Stromal cell of bone marrow (primary cell): ENCODE data around the gene ELMO1.
"Not testable (repeated sequence)": the region's sequence is repeated elsewhere in the genome, so short reads cannot be mapped to it uniquely, and the experiment has no call there.

Experiments
- DNase-seq: peaks from one replicate; pipeline ENCODE4 v3.0.0-alpha.2; 2012; ENCODE audit warnings: low read depth

ELMO1 gene

DNA sequence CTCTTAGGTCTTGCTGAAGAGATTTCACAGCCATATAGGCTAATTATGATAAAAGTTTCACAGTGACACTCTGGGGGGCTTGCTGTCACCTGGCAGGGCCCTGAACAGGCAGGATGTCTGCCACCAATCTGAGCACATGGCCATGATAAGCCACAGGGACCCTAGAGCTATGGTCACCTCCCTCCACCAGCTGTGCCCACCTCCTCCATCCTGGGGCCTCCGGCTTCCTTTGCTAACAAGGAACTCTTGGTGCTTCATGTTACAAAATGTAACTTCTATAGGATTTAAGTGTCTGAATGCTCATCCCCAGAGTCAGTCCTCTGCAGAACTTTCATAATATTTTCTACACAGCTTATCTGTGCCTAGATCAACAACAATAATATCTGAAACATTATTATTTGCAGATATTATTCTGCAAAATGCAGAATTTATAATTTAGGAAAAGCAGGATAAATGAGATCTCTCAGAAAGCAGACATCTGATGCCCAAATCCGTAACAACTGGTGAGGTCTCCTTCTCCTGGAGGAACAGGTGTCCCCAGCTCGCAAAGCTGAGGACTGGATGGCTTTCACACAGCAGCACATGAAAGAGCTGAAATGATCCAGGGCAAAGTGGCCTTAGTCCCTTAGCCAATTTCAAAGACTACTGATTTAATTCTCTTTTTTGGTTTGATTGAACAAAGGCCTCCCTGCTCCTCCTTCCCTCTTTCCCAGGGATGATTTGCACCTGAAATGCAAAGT lies 437.3 kb downstream of the ELMO1 start:
- no peak for DNase-seq

- DNase-seq = no peak
Measured at GRCh38 chr7:37009125-37009675, 439.5 kb downstream of the ELMO1 start.

DNA sequence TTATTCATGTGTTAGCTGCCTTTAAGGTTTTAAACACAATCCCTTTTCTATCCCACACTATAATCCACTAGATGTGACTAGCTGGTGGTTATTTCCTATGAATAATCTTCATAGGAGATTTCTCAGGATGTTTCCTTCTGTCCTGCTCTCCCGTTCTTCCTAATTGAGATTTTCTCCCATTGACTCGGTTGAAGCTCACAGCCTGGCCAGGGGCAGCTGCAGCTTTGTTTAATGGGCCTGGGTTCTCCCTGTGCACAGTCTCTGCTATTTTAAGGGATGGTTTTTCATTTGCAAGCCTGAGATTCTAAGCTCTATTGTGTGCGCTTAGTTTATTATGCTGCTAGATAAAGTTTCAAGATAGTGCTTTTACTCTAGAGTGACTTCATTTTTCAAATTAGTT lies 441.0 kb downstream of the ELMO1 start:
- DNase-seq = no peak

GRCh38 chr7:37007268-37007667 lies 441.4 kb downstream of the ELMO1 start:
- DNase-seq = no peak

DNA sequence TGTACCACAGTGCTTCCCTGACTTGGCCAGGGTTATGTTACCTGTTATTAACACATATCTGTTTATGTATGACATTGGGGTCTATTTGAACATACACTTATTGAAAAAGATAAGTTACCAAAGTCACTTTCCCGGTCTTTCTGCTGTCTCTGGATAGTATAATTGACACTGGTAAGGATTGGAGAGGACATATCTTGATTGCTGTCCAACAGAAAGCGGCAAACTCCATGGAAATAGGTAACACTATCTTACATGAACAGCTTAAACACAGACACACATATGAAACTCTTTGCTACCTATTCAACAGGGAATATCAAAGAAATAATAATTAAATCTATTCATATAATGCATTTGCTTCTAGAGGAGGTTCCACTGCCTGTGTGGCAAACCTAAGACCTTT lies 441.9 kb downstream of the ELMO1 start:
- DNase-seq = no peak

- DNase-seq = no peak
Measured at GRCh38 chr7:37000511-37000910, 448.2 kb downstream of the ELMO1 start.

DNA sequence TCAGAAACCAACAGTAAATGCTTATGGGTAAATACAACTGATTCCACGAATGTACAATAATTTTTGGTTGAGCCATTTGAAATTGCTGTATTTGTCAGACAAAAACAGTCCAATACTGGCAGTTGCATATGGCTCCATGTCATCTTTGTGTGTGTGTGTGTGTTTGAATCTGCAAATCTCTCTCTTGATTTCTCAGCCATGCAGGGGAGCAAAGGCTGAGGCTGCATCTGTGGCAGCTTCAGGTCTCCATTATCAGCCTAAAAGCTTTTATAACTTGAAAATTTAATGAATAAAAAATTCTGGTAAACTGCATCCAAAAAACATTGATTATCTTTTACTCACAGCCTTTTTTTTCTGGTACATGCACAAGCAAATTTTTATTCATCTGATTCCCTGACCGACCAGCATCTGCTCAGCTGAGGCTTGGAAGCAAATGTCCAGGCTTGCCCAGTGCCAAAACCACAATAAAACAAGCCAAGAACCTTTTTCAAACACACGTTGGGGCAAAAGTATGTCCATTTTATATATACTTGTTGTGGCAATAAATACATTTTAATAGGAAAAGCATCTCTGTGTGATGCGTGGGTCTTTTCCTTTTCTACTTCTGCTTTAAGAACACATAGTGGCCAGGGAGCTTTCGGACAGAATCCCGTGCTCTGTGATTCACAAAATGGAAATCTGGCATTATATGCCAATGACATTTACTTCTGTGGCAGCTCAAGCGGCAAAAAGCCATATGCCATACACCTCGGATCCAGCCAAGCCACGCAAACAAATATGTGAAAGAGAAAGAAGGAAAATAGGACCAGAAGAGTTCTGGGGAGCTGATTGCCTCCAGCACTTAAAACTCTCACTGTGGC lies 448.8 kb downstream of the ELMO1 start:
- DNase-seq = peak; percentile 9

DNA sequence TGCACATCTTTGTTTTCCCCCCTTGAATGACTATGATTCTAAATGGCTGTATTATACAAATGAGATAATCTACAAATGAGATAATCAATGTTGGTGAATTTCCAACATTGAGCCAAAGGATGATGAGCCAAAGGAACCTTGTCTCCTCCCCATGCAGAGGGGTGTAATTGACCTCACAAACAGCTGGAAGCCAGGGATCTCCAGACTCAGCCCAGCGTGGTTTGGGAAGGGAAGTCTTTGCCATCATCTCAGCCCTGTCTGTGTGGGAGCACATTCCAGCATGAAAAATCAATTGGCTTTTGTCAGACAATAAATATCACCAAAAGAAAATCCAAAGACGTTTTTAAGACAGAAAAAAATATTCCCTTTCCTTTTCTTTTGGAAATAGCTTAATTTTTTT lies 452.9 kb downstream of the ELMO1 start:
- no peak for DNase-seq

DNA sequence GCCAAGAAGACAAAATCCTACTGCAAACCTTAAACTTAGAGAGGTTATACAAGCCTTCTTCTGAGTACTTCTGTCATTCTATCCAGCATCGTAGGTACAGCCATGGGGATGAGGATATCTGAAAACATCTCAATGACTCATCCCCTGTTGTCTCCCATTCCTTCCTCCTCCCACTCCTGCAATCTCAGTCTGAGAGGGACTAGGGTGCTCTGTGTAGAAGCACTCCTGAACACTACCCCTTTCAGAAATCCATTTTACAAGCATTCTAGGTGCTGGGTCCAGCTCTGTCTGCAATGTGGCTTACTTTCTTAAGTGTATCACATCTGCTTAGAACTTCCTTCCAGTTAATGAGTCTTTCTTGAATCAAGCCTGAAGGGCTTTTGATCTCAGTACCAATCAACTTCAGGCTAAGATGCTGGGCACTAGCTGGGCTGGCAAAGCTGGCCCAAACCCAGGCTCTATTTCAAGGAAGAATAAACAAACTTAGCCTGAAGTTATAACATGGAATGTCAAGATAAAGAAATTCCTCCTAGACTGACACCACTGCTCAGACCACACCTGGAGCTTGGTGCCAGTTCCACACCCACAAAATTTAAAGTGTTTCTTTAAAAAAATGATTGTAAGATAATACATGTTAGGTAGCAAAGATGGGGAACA lies 454.1 kb downstream of the ELMO1 start:
- no peak for DNase-seq

DNA sequence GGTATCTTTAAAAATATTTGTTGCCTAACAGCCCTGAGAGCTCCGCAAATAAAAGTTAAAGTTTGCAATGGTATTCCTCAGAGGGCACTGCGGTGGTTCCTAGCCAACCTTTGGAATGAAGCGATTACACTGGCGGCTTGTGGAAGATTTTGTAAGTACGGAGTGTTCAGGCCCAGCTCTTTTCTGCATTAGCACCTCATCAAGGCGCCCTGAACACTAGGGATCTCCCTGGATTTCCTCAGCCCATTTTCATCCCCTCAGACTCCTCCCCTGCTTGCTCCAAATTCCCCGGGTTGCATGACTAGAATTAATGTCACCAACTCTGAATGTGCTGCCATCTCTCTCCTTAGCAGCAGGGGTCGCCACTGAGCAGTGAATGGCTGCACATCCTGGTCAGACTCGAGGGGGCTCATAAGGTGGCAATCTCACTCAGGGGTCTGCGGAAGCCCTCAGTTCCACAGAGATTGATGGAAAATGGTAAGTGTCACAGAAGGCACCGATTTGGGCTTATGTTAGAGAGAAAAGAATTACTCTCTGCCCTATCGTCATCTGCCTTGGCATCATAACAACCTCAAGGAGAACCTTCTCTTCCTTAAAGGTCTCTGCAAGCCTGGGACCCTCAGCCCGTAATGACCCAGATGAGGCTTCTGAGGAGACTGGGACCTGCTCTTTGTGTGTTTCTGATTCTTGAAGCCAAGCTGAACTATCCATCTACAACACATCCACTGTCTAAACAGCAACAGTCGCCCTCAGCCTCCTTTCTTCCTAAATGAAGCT lies 461.5 kb downstream of the ELMO1 start:
- peak; percentile 28 for DNase-seq

- DNase-seq = no peak
Measured at GRCh38 chr7:36986511-36986933, 462.1 kb downstream of the ELMO1 start.

DNA sequence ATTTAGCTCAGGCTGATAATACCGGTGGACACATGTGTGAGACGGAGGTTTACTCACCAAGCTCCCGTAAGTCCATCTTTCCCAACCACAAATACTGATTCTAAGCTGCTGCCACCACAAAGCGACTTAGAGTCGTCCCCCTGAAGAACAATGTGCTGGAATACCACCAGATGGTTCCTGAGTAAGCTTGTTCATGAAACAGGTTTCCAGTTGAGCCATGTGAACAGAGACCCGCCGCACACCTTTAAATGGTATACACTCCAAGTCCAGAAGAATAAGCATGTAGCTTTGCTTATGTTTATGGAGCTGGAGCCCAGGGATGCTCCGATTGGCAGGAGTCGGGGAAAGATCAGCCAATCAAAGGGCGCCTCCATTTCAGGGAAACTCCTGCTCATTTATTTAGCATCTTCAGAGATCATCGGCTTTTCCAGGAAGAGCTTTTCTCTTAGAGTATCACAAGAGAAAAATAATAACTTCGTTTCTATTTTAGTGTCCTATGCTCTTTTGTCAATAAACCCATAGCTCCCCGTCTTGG lies 462.7 kb downstream of the ELMO1 start:
- DNase-seq = no peak

DNA sequence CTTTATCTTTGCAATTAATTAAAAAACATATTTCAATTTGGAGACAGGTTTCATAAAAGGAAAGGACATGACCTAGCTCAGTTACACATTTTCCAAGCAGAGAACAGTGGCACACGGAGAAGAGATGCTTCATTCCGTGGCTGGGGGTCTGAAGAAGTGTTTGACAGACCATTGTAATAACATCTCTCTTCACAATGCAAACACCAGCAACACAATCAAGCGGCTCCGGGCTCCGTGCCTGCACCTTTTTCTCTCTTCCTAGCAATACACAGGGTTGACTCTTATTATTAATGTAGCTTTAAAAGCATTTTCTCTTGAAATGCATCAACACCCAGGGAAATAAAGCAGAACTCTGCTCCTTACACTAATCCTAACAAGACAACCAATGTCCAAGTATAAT lies 463.3 kb downstream of the ELMO1 start:
- no peak for DNase-seq

DNA sequence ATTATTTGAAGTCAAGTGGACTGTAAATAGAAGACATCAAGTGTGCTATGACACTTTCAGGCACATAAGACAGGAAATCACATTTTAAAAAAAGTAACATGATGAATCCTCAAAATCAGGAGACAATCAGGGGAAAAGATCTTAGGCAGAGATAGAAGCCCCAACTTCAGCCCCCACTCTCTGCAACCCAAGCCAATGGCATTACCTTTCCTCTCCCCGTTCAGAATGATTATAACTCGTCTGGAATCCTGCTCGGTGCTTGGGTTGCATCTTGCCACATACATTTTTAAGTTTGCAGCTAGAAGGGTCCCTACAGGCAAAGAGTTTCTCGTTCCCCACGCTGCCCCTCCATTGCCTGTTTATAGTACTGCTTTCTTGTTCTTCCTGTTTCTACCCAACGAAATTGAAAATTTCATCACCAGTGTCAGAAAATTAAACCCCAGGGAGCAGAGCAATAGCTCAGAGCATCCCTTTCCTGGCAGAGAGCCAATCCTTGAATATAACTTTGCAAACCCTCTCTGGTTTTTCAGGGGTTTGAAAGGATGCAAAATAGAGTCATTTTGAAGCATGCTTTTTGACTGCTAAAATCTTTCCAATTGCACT lies 463.9 kb downstream of the ELMO1 start:
- DNase-seq = no peak

GRCh38 chr7:36984041-36984521 lies 464.6 kb downstream of the ELMO1 start:
- DNase-seq = no peak

- no peak for DNase-seq
Measured at GRCh38 chr7:36982766-36983165, 465.9 kb downstream of the ELMO1 start.

GRCh38 chr7:36979810-36980248 lies 468.8 kb downstream of the ELMO1 start:
- DNase-seq = no peak

GRCh38 chr7:36978461-36978860 lies 470.2 kb downstream of the ELMO1 start:
- DNase-seq = no peak

GRCh38 chr7:36977878-36978277 lies 470.8 kb downstream of the ELMO1 start:
- no peak for DNase-seq

- not testable (repeated sequence) for DNase-seq
Measured at GRCh38 chr7:36973534-36973933, 475.1 kb downstream of the ELMO1 start.

- no peak for DNase-seq
Measured at GRCh38 chr7:36972140-36972518, 476.5 kb downstream of the ELMO1 start.
